GM21619 (cell line): ENCODE measurements around the gene BCL2L13.

Source experiments
- ATAC-seq: cut with Tn5 transposase; IDR thresholded peaks from one replicate; pipeline ENCODE4 v1.9.1; 2021; ENCODE audit not compliant: unreplicated experiment

BCL2L13 gene

GRCh38 chr22:17726928-17727897 is 88.7 kb downstream of the BCL2L13 start:
- no peak for ATAC-seq

- no peak for ATAC-seq
Observed at GRCh38 chr22:17728786-17729185, 90.2 kb downstream of the BCL2L13 start.

GRCh38 chr22:17729561-17729960 is 91.0 kb downstream of the BCL2L13 start:
- ATAC-seq: no peak

GRCh38 chr22:17732251-17732854 is 93.8 kb downstream of the BCL2L13 start:
- ATAC-seq: no peak

- no peak for ATAC-seq
Observed at GRCh38 chr22:17733466-17733865, 94.9 kb downstream of the BCL2L13 start.

GRCh38 chr22:17734187-17734586 is 95.6 kb downstream of the BCL2L13 start:
- ATAC-seq: no peak

- ATAC-seq: no peak
Observed at GRCh38 chr22:17738386-17739128, 100.0 kb downstream of the BCL2L13 start.

GRCh38 chr22:17739196-17739975 is 100.8 kb downstream of the BCL2L13 start:
- no peak for ATAC-seq

GRCh38 chr22:17741866-17742526 is 103.4 kb downstream of the BCL2L13 start:
- no peak for ATAC-seq

GRCh38 chr22:17742527-17742902 is 104.0 kb downstream of the BCL2L13 start:
- no peak for ATAC-seq

GRCh38 chr22:17743661-17744411 is 105.3 kb downstream of the BCL2L13 start:
- ATAC-seq: no peak

GRCh38 chr22:17744430-17744829 is 105.9 kb downstream of the BCL2L13 start:
- ATAC-seq: no peak

GRCh38 chr22:17746916-17747315 is 108.4 kb downstream of the BCL2L13 start:
- ATAC-seq: no peak

- no peak for ATAC-seq
Observed at GRCh38 chr22:17748555-17749353, 110.2 kb downstream of the BCL2L13 start.

- ATAC-seq: no peak
Observed at GRCh38 chr22:17749605-17750395, 111.2 kb downstream of the BCL2L13 start.

GRCh38 chr22:17751596-17751995 is 113.0 kb downstream of the BCL2L13 start:
- ATAC-seq: no peak

GRCh38 chr22:17753401-17753989 is 114.9 kb downstream of the BCL2L13 start:
- no peak for ATAC-seq
